Parathyroid adenoma (tissue), 2 donors: ENCODE data around the gene SHISA6.

ENCODE experiments used
- H2AFZ ChIP-seq: fragments of 300-600 bp; sonication (generic); one replicate; pipeline ENCODE4 v1.7.0; 2017; ENCODE audit warnings: antibody characterized with exemption, mild to moderate bottlenecking
- H3K27ac ChIP-seq: fragments of 300-600 bp; sonication (generic); one replicate; pipeline ENCODE4 v1.7.0; 2017
- H3K27me3 ChIP-seq: fragments of 300-600 bp; sonication (generic); one replicate; pipeline ENCODE4 v1.7.0; 2017; ENCODE audit warnings: low read length; ENCODE audit not compliant: control insufficient read depth, insufficient read depth
- H3K36me3 ChIP-seq: fragments of 300-600 bp; sonication (generic); one replicate; pipeline ENCODE4 v1.7.0; 2017; ENCODE audit warnings: low read length; ENCODE audit not compliant: control insufficient read depth, insufficient read depth
- H3K4me1 ChIP-seq: fragments of 300-600 bp; sonication (generic); one replicate; pipeline ENCODE4 v1.7.0; 2017; ENCODE audit warnings: control low read depth
- H3K4me2 ChIP-seq: fragments of 300-600 bp; sonication (generic); one replicate; pipeline ENCODE4 v1.7.0; 2017; ENCODE audit warnings: low read length
- H3K4me3 ChIP-seq: fragments of 300-600 bp; sonication (generic); one replicate; pipeline ENCODE4 v1.7.0; 2017; ENCODE audit warnings: low read depth, low read length
- H3K79me2 ChIP-seq: fragments of 300-600 bp; sonication (generic); one replicate; pipeline ENCODE4 v1.7.0; 2017; ENCODE audit warnings: control low read depth
- H3K9ac ChIP-seq: fragments of 300-600 bp; sonication (generic); one replicate; pipeline ENCODE4 v1.7.0; 2017; ENCODE audit warnings: mild to moderate bottlenecking
- H3K9me3 ChIP-seq: fragments of 300-600 bp; sonication (generic); one replicate; pipeline ENCODE4 v1.7.0; 2017; ENCODE audit warnings: low read length; ENCODE audit not compliant: control insufficient read depth
- CTCF ChIP-seq: fragments of 300-600 bp; sonication (generic); IDR thresholded peaks from one replicate; pipeline ENCODE4 v1.7.0; 2017; ENCODE audit warnings: antibody characterized with exemption, mild to moderate bottlenecking
- donor health status: primary hyperparathyroidism.

SHISA6 gene

GRCh38 chr17:11490171-11490755, 249.2 kb downstream of the SHISA6 start:
- no peak overlapping the region for H2AFZ ChIP-seq
- H3K4me1 ChIP-seq = peaks cover 12% of the 10 kb centered on the region
- no peaks in the 10 kb centered on the region for H3K79me2 ChIP-seq
- TF ChIP-seq CTCF = no peak
- no peaks in the 10 kb centered on the region for H3K36me3 ChIP-seq
- no peaks in the 10 kb centered on the region for H3K27me3 ChIP-seq
- no peak overlapping the region for H3K4me3 ChIP-seq
- no peak overlapping the region for H3K27ac ChIP-seq
- H3K9ac ChIP-seq = no peak overlapping the region
- H3K4me2 ChIP-seq = no peak overlapping the region
- no peaks in the 10 kb centered on the region for H3K9me3 ChIP-seq

DNA sequence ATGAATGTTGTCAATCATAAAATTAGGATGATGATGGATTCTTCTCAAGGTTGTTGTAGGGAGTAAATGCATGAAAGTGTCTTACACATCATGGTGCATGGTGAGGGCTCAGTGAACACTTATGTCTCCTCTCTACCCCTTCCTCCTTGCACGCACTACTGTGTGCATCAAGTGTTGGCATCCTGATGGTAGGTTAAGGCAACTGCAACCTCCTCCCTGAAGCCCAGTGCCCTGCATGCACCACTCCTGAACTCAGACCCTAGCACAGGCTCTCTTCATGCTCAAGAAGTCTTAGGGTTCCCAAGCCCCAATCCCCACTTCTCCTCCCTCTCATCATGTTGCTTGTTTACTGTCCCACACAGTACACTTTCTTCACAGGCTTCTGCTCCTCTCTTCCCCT, 251.5 kb downstream of the SHISA6 start:
- no peak overlapping the region for H3K4me2 ChIP-seq
- H3K4me3 ChIP-seq = no peak overlapping the region
- H3K27ac ChIP-seq = no peak overlapping the region
- H3K9ac ChIP-seq = no peak overlapping the region
- no peaks in the 10 kb centered on the region for H3K36me3 ChIP-seq
- no peaks in the 10 kb centered on the region for H3K4me1 ChIP-seq
- H2AFZ ChIP-seq = no peak overlapping the region
- H3K79me2 ChIP-seq = no peaks in the 10 kb centered on the region
- no peaks in the 10 kb centered on the region for H3K27me3 ChIP-seq
- no peak for TF ChIP-seq CTCF
- no peaks in the 10 kb centered on the region for H3K9me3 ChIP-seq

- Histone ChIP-seq H3K36me3 (no peaks in the 10 kb centered on the region), H3K79me2 (no peaks in the 10 kb centered on the region), H3K27ac (no peak overlapping the region), H3K4me1 (no peaks in the 10 kb centered on the region), H3K27me3 (no peaks in the 10 kb centered on the region), H3K9me3 (no peaks in the 10 kb centered on the region), H3K4me2 (no peak overlapping the region), H3K4me3 (no peak overlapping the region), H2AFZ (no peak overlapping the region), H3K9ac (no peak overlapping the region)
- no peak for TF ChIP-seq CTCF
Observed at GRCh38 chr17:11493936-11494335, 252.9 kb downstream of the SHISA6 start.

DNA sequence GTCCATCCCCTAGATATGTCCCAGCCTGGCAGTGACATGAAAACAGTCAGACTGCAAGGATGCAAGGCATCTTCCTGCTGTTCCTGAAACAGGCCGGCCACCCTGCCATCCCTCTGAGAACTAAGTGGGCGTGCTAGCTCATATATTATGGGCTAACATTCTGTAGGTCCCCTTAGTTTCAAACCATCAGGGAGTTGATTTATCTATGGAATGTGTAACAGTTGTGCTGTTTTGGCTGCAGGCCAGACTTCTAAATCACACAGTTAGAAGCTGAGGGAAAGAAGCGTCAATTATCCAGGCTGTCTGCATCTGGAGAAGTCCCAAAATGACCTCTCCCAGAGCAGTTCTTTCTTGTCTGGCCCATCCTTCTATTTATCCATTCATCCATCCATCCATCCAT, 254.6 kb downstream of the SHISA6 start:
- Histone ChIP-seq H3K79me2 (no peaks in the 10 kb centered on the region), H3K27ac (no peak overlapping the region), H3K4me2 (no peak overlapping the region), H3K9ac (no peak overlapping the region), H3K9me3 (no peaks in the 10 kb centered on the region), H3K27me3 (no peaks in the 10 kb centered on the region), H3K4me3 (no peak overlapping the region), H2AFZ (no peak overlapping the region), H3K4me1 (peaks cover 6% of the 10 kb centered on the region), H3K36me3 (no peaks in the 10 kb centered on the region)
- no peak for TF ChIP-seq CTCF

DNA sequence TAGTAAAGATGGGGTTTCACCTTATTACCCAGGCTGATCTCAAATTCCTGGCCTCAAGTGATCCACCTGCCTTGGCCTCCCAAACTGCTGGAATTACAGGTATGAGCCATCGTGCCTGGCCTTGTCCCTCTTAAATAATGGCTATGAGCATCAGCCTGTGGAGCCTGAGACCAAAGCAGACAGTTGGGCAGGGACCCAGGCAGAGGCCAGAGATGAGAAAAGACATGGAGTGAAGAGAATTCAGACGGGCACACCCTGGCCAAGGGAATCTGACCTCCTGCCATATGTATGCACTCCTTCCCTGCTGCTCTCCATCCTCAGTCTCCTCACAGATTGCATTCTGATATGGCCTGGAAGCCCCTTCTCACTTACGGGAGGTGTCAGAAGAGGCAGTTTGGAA, 258.9 kb downstream of the SHISA6 start:
- Histone ChIP-seq H3K4me1 (peaks cover 6% of the 10 kb centered on the region), H2AFZ (no peak overlapping the region)
- TF ChIP-seq CTCF = no peak

More for the DNA sequence above, 258.9 kb downstream of the SHISA6 start:
- Histone ChIP-seq H3K27ac (no peak overlapping the region), H3K36me3 (no peaks in the 10 kb centered on the region), H3K9ac (no peak overlapping the region), H3K4me2 (no peak overlapping the region), H3K9me3 (no peaks in the 10 kb centered on the region), H3K79me2 (no peaks in the 10 kb centered on the region), H3K4me3 (no peak overlapping the region), H3K27me3 (no peaks in the 10 kb centered on the region)
